GM12878 (cell line): ENCODE data around the gene TNFSF4. TPM values are rescaled to one million over a fixed set of nuclear protein-coding genes. Genes with fewer than 3 reads are reported as not detected.

ENCODE experiments used
- ATAC-seq: fragments of 200-7000 bp; cut with Tn5 transposase; 3 replicates; pipeline ENCODE4 v1.9.1; 2020; ENCODE audit warnings: mild to moderate bottlenecking, moderate library complexity
- BruUV-seq: library from RNA; stranded (reverse); fragments of 400-500 nt; replicated peaks from 2 replicates; lab custom pipeline; 2021; lab: Mats Ljungman, UMichigan
- CTCF ChIA-PET: fragments of 300-600 bp; sonication (Branson Sonifier 250); formaldehyde crosslinking; extraction: SDS; loops from one replicate; lab custom pipeline; 2021; ENCODE audit warnings: inconsistent platforms; lab: Yijun Ruan, JAX
- POLR2A ChIA-PET: fragments of 350-600 bp; formaldehyde crosslinking; extraction: SDS; loops from one replicate; lab custom pipeline; 2021; ENCODE audit warnings: inconsistent platforms; lab: Charles Lee
- RAD21 ChIA-PET: fragments of 300-600 bp; sonication (Branson Sonifier 250); formaldehyde crosslinking; loops from one replicate; lab custom pipeline; 2023; ENCODE audit warnings: antibody characterized with exemption; ENCODE audit not compliant: unreplicated experiment; lab: Charles Lee
- SMC1A ChIA-PET: fragments of 300-600 bp; sonication (Branson Sonifier 250); formaldehyde crosslinking; loops from one replicate; lab custom pipeline; 2023; ENCODE audit not compliant: unreplicated experiment, uncharacterized antibody; lab: Charles Lee
- DNase-seq: peaks from one replicate; pipeline ENCODE4 v3.0.0-alpha.2; 2011; ENCODE audit warnings: low read depth, low spot score
- FAIRE-seq: peaks from 3 replicates; lab custom pipeline; 2011; peaks lifted over from hg19 to GRCh38; lab: Jason Lieb, UNC
- H2AFZ ChIP-seq: 2 replicates; pipeline ENCODE4 v1.6.0; 2011; ENCODE audit warnings: low read depth, low read length, control low read depth; ENCODE audit not compliant: control insufficient read depth
- H3K27ac ChIP-seq: 2 replicates; pipeline ENCODE4 v1.5.1; 2011; ENCODE audit warnings: control low read depth; ENCODE audit not compliant: control insufficient read depth, insufficient read depth
- H3K27me3 ChIP-seq, 2 experiments: replicated peaks in 1 of 2; 2 replicates each; pipeline versions ENCODE4 v1.6.0 to v1.6.1; 2011; ENCODE audit warnings: low read length in 1 of 2; ENCODE audit not compliant: control insufficient read depth in 2 of 2, insufficient read depth in 2 of 2
- H3K36me3 ChIP-seq, 2 experiments: 2 replicates each; pipeline ENCODE4 v1.5.1; 2011; ENCODE audit warnings: low read length in 1 of 2; ENCODE audit not compliant: control insufficient read depth in 2 of 2, insufficient read depth in 2 of 2
- H3K4me1 ChIP-seq: 2 replicates; pipeline ENCODE4 v1.6.1; 2011; ENCODE audit warnings: mild to moderate bottlenecking, low read length, moderate library complexity, mixed read lengths; ENCODE audit not compliant: control insufficient read depth, insufficient read depth
- H3K4me2 ChIP-seq: 2 replicates; pipeline ENCODE4 v1.6.0; 2011; ENCODE audit warnings: control low read depth; ENCODE audit not compliant: control insufficient read depth, insufficient read depth
- H3K4me3 ChIP-seq: fragments of 200-600 bp; sonication (generic); 2 replicates; pipeline ENCODE4 v1.5.1; 2016
- H3K79me2 ChIP-seq: 2 replicates; pipeline ENCODE4 v1.6.0; 2011; ENCODE audit warnings: low read length; ENCODE audit not compliant: control insufficient read depth, insufficient read depth
- H3K9ac ChIP-seq: 2 replicates; pipeline ENCODE4 v1.8.0; 2011; ENCODE audit warnings: low read length, control low read depth, mixed read lengths; ENCODE audit not compliant: control insufficient read depth, insufficient read depth
- H3K9me3 ChIP-seq: replicated peaks from 3 replicates; pipeline ENCODE4 v1.5.1; 2011; ENCODE audit warnings: mild to moderate bottlenecking, low read length; ENCODE audit not compliant: control insufficient read depth, insufficient read depth
- H4K20me1 ChIP-seq: 2 replicates; pipeline ENCODE4 v1.6.0; 2011; ENCODE audit not compliant: control insufficient read depth, insufficient read depth
- BCL11A ChIP-seq: IDR thresholded peaks from 2 replicates; pipeline ENCODE4 v1.6.1; 2011; ENCODE audit warnings: low read depth, low read length
- BCL3 ChIP-seq: IDR thresholded peaks from 2 replicates; pipeline ENCODE4 v1.6.1; 2011; ENCODE audit warnings: borderline replicate concordance, low read depth, mild to moderate bottlenecking, moderate library complexity, low read length; ENCODE audit not compliant: insufficient read depth, poor library complexity, severe bottlenecking
- BHLHE40 ChIP-seq, 2 experiments: fragments of 450-650 bp in 1 of 2; IDR thresholded peaks; 2 replicates each; pipeline ENCODE4 v1.6.1; 2011 to 2017; ENCODE audit warnings: low read depth in 2 of 2, borderline replicate concordance in 1 of 2, improper control_type of control experiment in 1 of 2, low read length in 1 of 2, mild to moderate bottlenecking in 1 of 2
- BRCA1 ChIP-seq: IDR thresholded peaks from 2 replicates; pipeline ENCODE4 v1.6.1; 2011; ENCODE audit warnings: low read depth, low read length, improper control_type of control experiment
- CREM ChIP-seq: IDR thresholded peaks from 2 replicates; pipeline ENCODE4 v1.6.1; 2014; ENCODE audit warnings: antibody characterized with exemption, low read depth
- IRF3 ChIP-seq: fragments of 450-650 bp; IDR thresholded peaks from 2 replicates; pipeline ENCODE4 v1.6.1; 2014; ENCODE audit warnings: mild to moderate bottlenecking
- SMARCA5 ChIP-seq: fragments of 450-650 bp; IDR thresholded peaks from 2 replicates; pipeline ENCODE4 v1.6.1; 2017; ENCODE audit warnings: mild to moderate bottlenecking
- SRF ChIP-seq, 2 experiments: IDR thresholded peaks; 2 replicates each; pipeline ENCODE4 v1.6.1; 2011; ENCODE audit warnings: low read depth in 2 of 2, low read length in 2 of 2, mild to moderate bottlenecking in 1 of 2, moderate library complexity in 1 of 2
- SUZ12 ChIP-seq: fragments of 200-600 bp; sonication (generic); IDR thresholded peaks from one replicate; pipeline ENCODE4 v1.6.1; 2018; ENCODE audit warnings: antibody characterized with exemption, mild to moderate bottlenecking; ENCODE audit not compliant: unreplicated experiment
- ZBTB40 ChIP-seq: fragments of 450-650 bp; IDR thresholded peaks from 2 replicates; pipeline ENCODE4 v1.6.1; 2016; ENCODE audit warnings: mild to moderate bottlenecking, moderate library complexity, borderline replicate concordance
- WGBS: methylation state at CpG from one replicate; pipeline ENCODE4 v1.1.6; 2016; ENCODE audit warnings: low lambda C conversion rate; ENCODE audit not compliant: insufficient replicate concordance, insufficient coverage; ENCODE audit errors: missing lambda C conversion rate; 5-methylcytosine and 5-hydroxymethylcytosine counted together
- in situ Hi-C: fragments of 300-500 bp; cut with MboI; formaldehyde crosslinking; loops from 9 replicates; pipeline ENCODE4 v1.14.3; 2018; ENCODE audit warnings: mixed read lengths
- intact Hi-C: fragments of 100-400 bp; cut with micrococcal nuclease; formaldehyde crosslinking; loops from one replicate; pipeline ENCODE4 v1.14.2; 2022; ENCODE audit not compliant: unreplicated experiment
- polyA plus RNA-seq, 11 experiments: library from polyadenylated mRNA; depleted of rRNA in 4 of 11; unstranded in 6 of 11; stranded (reverse) in 5 of 11; fragments of >200 nt; fragmentation: Nextera tagmentation in 4 of 11; fragmentation: Illumina TruSeq in 1 of 11; extraction: Ambion mirVana in 4 of 11; extraction: Trizol in 1 of 11; gene quantifications; 1 replicate in 1 of 11; 2 replicates in 10 of 11; pipeline versions ENCODE4 v1.2.1 to v1.2.3, GENCODE V29; 2011 to 2016; ENCODE audit warnings: inconsistent platforms in 2 of 11, missing spikeins in 2 of 11, low read depth in 1 of 11
- total RNA-seq, 4 experiments: library from RNA; depleted of rRNA in 3 of 4; stranded (reverse); fragments of >200 nt in 3 of 4; fragmentation: Illumina TruSeq in 1 of 4; extraction: Trizol in 1 of 4; gene quantifications; 2 replicates each; pipeline versions ENCODE4 v1.2.1 to v1.2.3, GENCODE V29; 2013 to 2021

The TNFSF4 gene
- total and polyA plus RNA-seq, 10 of the 15 experiments (the other 5 are each of a cell fraction or from before 2014, with no cell fraction given), result 8.1 to 31.0 (median 12.9) TPM

GRCh38 chr1:173173388-173173787 lies 33.7 kb downstream of the TNFSF4 start:
- 57% methylated on average over 4 of the region's 4 CpGs for WGBS
- no TSS peak for BruUV-seq
- DNase-seq (no peak), ATAC-seq (no peak), FAIRE-seq (no peak)
- peaks cover 10% of the 10 kb centered on the region; the same call in 2 of the 3 replicates for H3K9me3 ChIP-seq
- H3K27ac ChIP-seq, result no peak overlapping the region
- CTCF ChIA-PET, result no interaction called here
- H3K4me3 ChIP-seq, result no peak overlapping the region
- in situ Hi-C loops (no loop called here), intact Hi-C loops (no loop called here)
- H3K79me2 ChIP-seq, result no peaks in the 10 kb centered on the region
- no peaks in the 10 kb centered on the region for H3K4me1 ChIP-seq
- TF ChIP-seq BHLHE40 (IDR thresholded peaks at IDR 0.05; ENCODE audit: borderline replicate concordance in 1 of 2, low read depth in 2 of 2, low read length in 1 of 2) (no peak), BCL3 (no peak), CREM (no peak), SMARCA5 (no peak), BRCA1 (no peak), ZBTB40 (no peak), SRF (IDR thresholded peaks at IDR 0.05; ENCODE audit: low read depth in 2 of 2, low read length in 2 of 2) (no peak), IRF3 (no peak), SUZ12 (no peak), BCL11A (no peak)
- no peak overlapping the region for H3K9ac ChIP-seq
- RAD21 ChIA-PET, result no interaction called here
- no peak overlapping the region for H3K4me2 ChIP-seq
- H3K27me3 ChIP-seq, result no peaks in the 10 kb centered on the region
- SMC1A ChIA-PET, result no interaction called here
- no peaks in the 10 kb centered on the region for H4K20me1 ChIP-seq
- POLR2A ChIA-PET, result no interaction called here
- H3K36me3 ChIP-seq, result no peaks in the 10 kb centered on the region
- H2AFZ ChIP-seq, result no peak overlapping the region
